Esophagus muscularis mucosa (tissue), 4 donors: ENCODE data around the gene SEMA5A. TPM values are rescaled to one million over a fixed set of nuclear protein-coding genes. Genes with fewer than 3 reads are reported as not detected.

Experiments
- DNase-seq: peaks from one replicate; pipeline ENCODE4 v3.0.0-alpha.2; 2017; ENCODE audit errors: extremely low spot score
- H3K27ac ChIP-seq, 4 donors: fragments of 200-600 bp; sonication (generic); replicated peaks in 1 of 4; 1 replicate in 3 of 4; 2 replicates in 1 of 4; pipeline ENCODE4 v1.5.1; 2016 to 2019; ENCODE audit warnings: mild to moderate bottlenecking in 1 of 4
- H3K27me3 ChIP-seq, 4 donors: fragments of 200-600 bp; sonication (generic); one replicate each; pipeline versions ENCODE4 v1.5.1 to v1.6.0; 2016 to 2019
- H3K36me3 ChIP-seq, 4 donors: fragments of 200-600 bp; sonication (generic); one replicate each; pipeline ENCODE4 v1.5.1; 2016 to 2019
- H3K4me1 ChIP-seq, 4 donors: fragments of 200-600 bp; sonication (generic); one replicate each; pipeline ENCODE4 v1.5.1; 2016 to 2019
- H3K4me3 ChIP-seq, 4 donors: fragments of 200-600 bp; sonication (generic); 1 replicate in 2 of 4; 2 replicates in 2 of 4; pipeline ENCODE4 v1.5.1; 2016 to 2019; ENCODE audit warnings: mild to moderate bottlenecking in 4 of 4, moderate library complexity in 1 of 4
- H3K9me3 ChIP-seq, 4 donors: fragments of 200-600 bp; sonication (generic); 1 replicate in 3 of 4; 2 replicates in 1 of 4; pipeline ENCODE4 v1.5.1; 2016 to 2019
- CTCF ChIP-seq, 3 experiments: fragments of 200-600 bp in 2 of 3; fragments of 450-650 bp in 1 of 3; sonication (generic) in 2 of 3; IDR thresholded peaks; one replicate each; pipeline ENCODE4 v1.5.1; 2017 to 2019; ENCODE audit warnings: antibody characterized with exemption in 3 of 3, mild to moderate bottlenecking in 2 of 3, moderate library complexity in 1 of 3
- EP300 ChIP-seq: sonication (generic); formaldehyde crosslinking; IDR thresholded peaks from one replicate; pipeline ENCODE4 v1.6.1; 2017; ENCODE audit warnings: antibody characterized with exemption
- POLR2A ChIP-seq: fragments of 450-650 bp; IDR thresholded peaks from one replicate; pipeline ENCODE4 v1.6.1; 2017; ENCODE audit warnings: antibody characterized with exemption, moderate library complexity, mild to moderate bottlenecking, low read depth
- POLR2AphosphoS5 ChIP-seq, 2 donors: sonication (generic); formaldehyde crosslinking; IDR thresholded peaks; one replicate each; pipeline ENCODE4 v1.6.1; 2017; ENCODE audit warnings: antibody characterized with exemption in 2 of 2
- WGBS: methylation state at CpG from one replicate; pipeline ENCODE4 v1.1.5; 2018; 5-methylcytosine and 5-hydroxymethylcytosine counted together
- intact Hi-C: fragments of 100-400 bp; cut with DNase I; formaldehyde crosslinking; loops from one replicate; pipeline ENCODE4 v1.15.1; 2023
- total RNA-seq, 4 donors: library from RNA; depleted of rRNA; stranded (reverse); fragments of >200 nt; gene quantifications; one replicate each; pipeline versions ENCODE4 v1.1.0 to v1.2.1, GENCODE V29; 2016

Gene SEMA5A
- total RNA-seq, 4 donors from 2014 or later, result 2.1 to 5.6 (median 3.5) TPM

GRCh38 chr5:9350301-9350797, 195.5 kb downstream of the SEMA5A start:
- H3K27me3 ChIP-seq, result no peaks in the 10 kb centered on the region
- WGBS, result 57% methylated on average over 4 of the region's 4 CpGs
- no peaks in the 10 kb centered on the region for H3K4me1 ChIP-seq
- no peaks in the 10 kb centered on the region for H3K36me3 ChIP-seq
- H3K27ac ChIP-seq, result no peak overlapping the region
- no peak for TF ChIP-seq CTCF (IDR thresholded peaks at IDR 0.05)
- no peak for TF ChIP-seq EP300
- TF ChIP-seq POLR2AphosphoS5 (IDR thresholded peaks at IDR 0.05), result no peak
- no peak overlapping the region for H3K4me3 ChIP-seq
- no peak for DNase-seq
- no peaks in the 10 kb centered on the region for H3K9me3 ChIP-seq
- intact Hi-C loops, result no loop called here

- Histone ChIP-seq H3K27me3 (no peaks in the 10 kb centered on the region), H3K27ac (no peak overlapping the region), H3K4me3 (no peak overlapping the region), H3K9me3 (no peaks in the 10 kb centered on the region), H3K4me1 (no peaks in the 10 kb centered on the region), H3K36me3 (no peaks in the 10 kb centered on the region)
- no peak for DNase-seq
- no peak for TF ChIP-seq POLR2A
- TF ChIP-seq POLR2AphosphoS5 (IDR thresholded peaks at IDR 0.05), result no peak
- TF ChIP-seq EP300, result no peak
- no peak for TF ChIP-seq CTCF (IDR thresholded peaks at IDR 0.05)
- intact Hi-C loops, result no loop called here
- 33% methylated on average over 5 of the region's 5 CpGs for WGBS
These were observed 197.4 kb downstream of the SEMA5A start for GRCh38 chr5:9348401-9348996.

GRCh38 chr5:9347541-9348295, 198.2 kb downstream of the SEMA5A start:
- Histone ChIP-seq H3K4me3 (no peak overlapping the region), H3K27ac (no peak overlapping the region), H3K9me3 (no peaks in the 10 kb centered on the region), H3K27me3 (no peaks in the 10 kb centered on the region), H3K4me1 (peaks cover 0 to 3% (median 0%) of the 10 kb centered on the region in 4 donors), H3K36me3 (no peaks in the 10 kb centered on the region)
- TF ChIP-seq CTCF (IDR thresholded peaks at IDR 0.05) (no peak), POLR2AphosphoS5 (IDR thresholded peaks at IDR 0.05) (no peak), EP300 (no peak), POLR2A (no peak)
- DNase-seq, result no peak
- intact Hi-C loops, result no loop called here
- WGBS, result 73% methylated on average over 7 of the region's 7 CpGs

GRCh38 chr5:9347032-9347431, 198.8 kb downstream of the SEMA5A start:
- Histone ChIP-seq H3K4me1 (peaks cover 0 to 3% (median 0%) of the 10 kb centered on the region in 4 donors), H3K27me3 (no peaks in the 10 kb centered on the region), H3K27ac (no peak overlapping the region), H3K9me3 (no peaks in the 10 kb centered on the region), H3K4me3 (no peak overlapping the region), H3K36me3 (no peaks in the 10 kb centered on the region)
- TF ChIP-seq POLR2A (no peak), POLR2AphosphoS5 (IDR thresholded peaks at IDR 0.05) (no peak), EP300 (no peak), CTCF (IDR thresholded peaks at IDR 0.05) (no peak)
- 77% methylated on average over 3 of the region's 3 CpGs for WGBS
- intact Hi-C loops, result no loop called here
- no peak for DNase-seq
